GM12878 (cell line): ENCODE data around the gene UNC119.

Experiments
- CTCF ChIP-seq, 3 experiments: IDR thresholded peaks in 2 of 3; conservative IDR thresholded peaks in 1 of 3; 2 replicates each; pipeline ENCODE4 v1.5.1; 2011; ENCODE audit warnings: low read depth in 3 of 3, low read length in 3 of 3, mild to moderate bottlenecking in 3 of 3, control low read depth in 2 of 3, moderate library complexity in 2 of 3, inconsistent platforms in 1 of 3, mixed read lengths in 1 of 3; ENCODE audit not compliant: control insufficient read depth in 2 of 3, insufficient read depth in 1 of 3; ENCODE audit errors: extremely low read depth in 1 of 3
- IRF3 ChIP-seq: fragments of 450-650 bp; IDR thresholded peaks from 2 replicates; pipeline ENCODE4 v1.6.1; 2014; ENCODE audit warnings: mild to moderate bottlenecking
- MAX ChIP-seq: IDR thresholded peaks from 2 replicates; pipeline ENCODE4 v1.6.1; 2012; ENCODE audit warnings: low read depth, low read length, improper control_type of control experiment
- MTA3 ChIP-seq: IDR thresholded peaks from 2 replicates; pipeline ENCODE4 v1.6.1; 2012; ENCODE audit warnings: low read length, inconsistent platforms, borderline replicate concordance
- RFX5 ChIP-seq: IDR thresholded peaks from 2 replicates; pipeline ENCODE4 v1.6.1; 2011; ENCODE audit warnings: low read depth, low read length, improper control_type of control experiment
- USF2 ChIP-seq: IDR thresholded peaks from 2 replicates; pipeline ENCODE4 v1.6.1; 2011; ENCODE audit warnings: low read depth, low read length, improper control_type of control experiment, borderline replicate concordance

GRCh38 chr17:28541439-28541838 lies 11.0 kb downstream of the UNC119 start:
- no peak for TF ChIP-seq CTCF (IDR thresholded peaks at IDR 0.05 in 2 of 3, conservative IDR thresholded peaks at IDR 0.05 in 1 of 3; ENCODE audit: control insufficient read depth in 2 of 3, extremely low read depth in 1 of 3, insufficient read depth in 1 of 3, low read depth in 3 of 3, low read length in 3 of 3)
- no peak for TF ChIP-seq MAX
- no peak for TF ChIP-seq RFX5
- TF ChIP-seq USF2: no peak
- TF ChIP-seq MTA3: no peak
- no peak for TF ChIP-seq IRF3
